ENCODE results near the gene USP49. TPM values are rescaled to one million over a fixed set of nuclear protein-coding genes. Genes with fewer than 3 reads are reported as not detected.
A peak's percentile ranks its signal among the peaks of the same experiment; 100 is the strongest.

Gene USP49
- total and polyA plus RNA-seq, 10 of the 15 experiments (the other 5 are each of a cell fraction or from before 2014, with no cell fraction given), result 1.0 to 7.7 (median 4.3) TPM

GRCh38 chr6:41920921-41921711, 25.9 kb upstream of the USP49 start, which contains the start of the genes BYSL and MED20 (continued):
- TF ChIP-seq ETV6 (conservative IDR thresholded peaks at IDR 0.05 in 1 of 2, IDR thresholded peaks at IDR 0.05 in 1 of 2; ENCODE audit: borderline replicate concordance in 1 of 2, low read depth in 1 of 2) (peak in 1 of 2 experiments; percentile 36; a peak in 1 of 4 replicates), USF1 (IDR thresholded peaks at IDR 0.05; ENCODE audit: borderline replicate concordance, extremely low read length, insufficient read depth, low read depth, low read length) (peak; percentile 4), REST (IDR thresholded peaks at IDR 0.05; ENCODE audit: low read depth, low read length) (no peak), BCLAF1 (IDR thresholded peaks at IDR 0.05) (no peak), TCF3 (IDR thresholded peaks at IDR 0.05; ENCODE audit: borderline replicate concordance, insufficient read depth, low read depth, low read length) (no peak), IKZF2 (IDR thresholded peaks at IDR 0.05) (peak; percentile 63 to 67), TCF12 (IDR thresholded peaks at IDR 0.05; ENCODE audit: low read depth, low read length) (peak; percentile 31; the same call in 1 of the 2 replicates), MLLT1 (IDR thresholded peaks at IDR 0.05) (peak; percentile 56), POLR2AphosphoS2 (IDR thresholded peaks at IDR 0.05; ENCODE audit: low read depth, low read length) (peak; percentile 82; the same call in 1 of the 2 replicates), LARP7 (IDR thresholded peaks at IDR 0.05) (no peak), CUX1 (IDR thresholded peaks at IDR 0.05; ENCODE audit: insufficient replicate concordance, low read depth, low read length) (no peak)

All from GM12878 (cell line).